Astrocyte of the spinal cord (primary cell): ENCODE measurements around the gene PCBP3.

ENCODE experiments used
- DNase-seq: peaks from one replicate; pipeline ENCODE4 v3.0.0; 2011; ENCODE audit warnings: low read depth, low spot score
- H3K4me3 ChIP-seq: 2 replicates; pipeline ENCODE4 v1.5.1; 2011; ENCODE audit warnings: low read depth, mild to moderate bottlenecking, low read length, moderate library complexity
- CTCF ChIP-seq: IDR thresholded peaks from 2 replicates; pipeline ENCODE4 v1.5.1; 2012; ENCODE audit warnings: low read depth, mild to moderate bottlenecking, low read length, inconsistent platforms
- in situ Hi-C: cut with HindIII; loops from 2 replicates; pipeline ENCODE4 v1.10.0; 2017; ENCODE audit warnings: low sequenced_read_pairs

The PCBP3 gene

GRCh38 chr21:45794027-45794426 is 150.5 kb downstream of the PCBP3 start:
- DNase-seq = no peak
- in situ Hi-C loops = no loop called here
- no peak for TF ChIP-seq CTCF
- H3K4me3 ChIP-seq = no peak overlapping the region

GRCh38 chr21:45796003-45796402 is 152.5 kb downstream of the PCBP3 start:
- no peak overlapping the region for H3K4me3 ChIP-seq
- no peak for TF ChIP-seq CTCF
- DNase-seq = no peak
- in situ Hi-C loops = no loop called here

- in situ Hi-C loops = no loop called here
- no peak for DNase-seq
- TF ChIP-seq CTCF = no peak
- no peak overlapping the region for H3K4me3 ChIP-seq
Measured at GRCh38 chr21:45797338-45797737, 153.8 kb downstream of the PCBP3 start.

GRCh38 chr21:45799765-45800338 is 156.3 kb downstream of the PCBP3 start:
- no peak overlapping the region for H3K4me3 ChIP-seq
- in situ Hi-C loops = no loop called here
- TF ChIP-seq CTCF = no peak
- no peak for DNase-seq

GRCh38 chr21:45800339-45801080 is 157.0 kb downstream of the PCBP3 start:
- no peak for DNase-seq
- TF ChIP-seq CTCF = no peak
- H3K4me3 ChIP-seq = no peak overlapping the region
- in situ Hi-C loops = no loop called here

GRCh38 chr21:45801129-45801964 is 157.8 kb downstream of the PCBP3 start:
- no peak for TF ChIP-seq CTCF
- in situ Hi-C loops = no loop called here
- no peak overlapping the region for H3K4me3 ChIP-seq
- no peak for DNase-seq
